HG03066 (cell line): ENCODE measurements around the gene CIPC.

Source experiments
- ATAC-seq: cut with Tn5 transposase; IDR thresholded peaks from one replicate; pipeline ENCODE4 v1.9.1; 2021; ENCODE audit warnings: low read depth; ENCODE audit not compliant: unreplicated experiment

CIPC gene, protein sequence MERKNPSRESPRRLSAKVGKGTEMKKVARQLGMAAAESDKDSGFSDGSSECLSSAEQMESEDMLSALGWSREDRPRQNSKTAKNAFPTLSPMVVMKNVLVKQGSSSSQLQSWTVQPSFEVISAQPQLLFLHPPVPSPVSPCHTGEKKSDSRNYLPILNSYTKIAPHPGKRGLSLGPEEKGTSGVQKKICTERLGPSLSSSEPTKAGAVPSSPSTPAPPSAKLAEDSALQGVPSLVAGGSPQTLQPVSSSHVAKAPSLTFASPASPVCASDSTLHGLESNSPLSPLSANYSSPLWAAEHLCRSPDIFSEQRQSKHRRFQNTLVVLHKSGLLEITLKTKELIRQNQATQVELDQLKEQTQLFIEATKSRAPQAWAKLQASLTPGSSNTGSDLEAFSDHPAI

DNA sequence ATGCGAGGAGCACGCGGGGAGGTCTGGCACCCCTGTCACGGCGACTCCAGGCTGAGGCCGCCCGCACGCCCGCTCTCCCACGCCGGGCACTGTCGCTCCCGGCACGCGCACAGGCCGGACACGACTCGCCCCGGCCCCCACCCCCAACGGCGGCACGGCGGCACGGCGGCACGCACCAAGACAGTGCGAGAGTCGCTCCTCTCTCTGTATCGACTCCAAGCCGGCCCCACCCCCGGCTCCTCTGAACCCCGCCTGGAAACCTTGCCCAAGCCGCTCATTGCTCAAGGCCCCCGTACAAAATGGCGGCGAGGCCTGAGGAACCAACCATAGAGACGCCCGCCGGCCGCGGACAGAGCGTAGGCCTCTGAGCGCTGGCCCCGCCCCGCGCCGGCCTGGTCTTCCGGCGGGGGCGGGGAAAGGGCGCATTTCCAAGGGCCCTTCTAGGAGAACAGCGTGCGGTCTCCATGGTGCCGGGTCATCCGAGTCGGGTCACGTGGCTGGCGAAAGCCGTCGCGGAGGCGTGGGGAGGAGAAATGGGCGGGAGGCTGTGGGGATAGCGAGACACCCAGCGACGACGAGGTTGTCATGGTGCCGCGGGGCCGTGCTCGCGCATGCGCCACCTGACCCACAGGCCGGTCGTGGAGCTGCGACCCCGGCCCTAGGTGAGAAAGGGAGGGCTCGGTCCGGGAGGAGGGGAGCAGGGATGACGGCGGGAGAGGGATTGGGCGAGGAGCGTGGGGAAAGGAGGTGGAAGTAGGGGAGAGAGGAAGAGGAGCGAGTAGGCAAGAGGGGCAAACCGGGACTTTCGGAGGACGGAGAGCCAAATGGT, at the start of gene CIPC:
TSS of gene CIPC (plus strand) at position 559 of the 829 bp plus-strand sequence. CDS start 7,451 bp downstream, outside the sequence.
- peak; percentile 86 for ATAC-seq

DNA sequence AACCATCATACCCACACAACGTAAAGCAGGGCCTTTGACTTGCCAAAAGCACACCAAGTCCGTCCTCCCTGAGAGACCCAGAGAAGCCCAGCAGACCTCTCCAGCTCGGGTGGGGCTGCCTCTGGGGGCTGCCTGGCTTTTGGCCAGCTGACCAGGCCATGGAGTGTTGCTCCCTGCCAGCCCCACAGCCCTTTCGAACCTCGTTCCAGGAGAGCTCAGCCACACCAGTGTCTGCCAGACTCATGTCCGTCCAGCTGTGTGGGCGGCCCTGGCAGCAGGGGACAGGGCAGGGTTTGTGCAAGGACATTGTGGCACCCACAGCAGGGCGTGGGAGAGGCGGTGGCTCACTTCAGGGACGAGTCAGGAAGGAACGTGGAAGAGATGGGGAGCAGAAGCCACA, 46.9 kb upstream of the CIPC start:
- ATAC-seq: no peak

DNA sequence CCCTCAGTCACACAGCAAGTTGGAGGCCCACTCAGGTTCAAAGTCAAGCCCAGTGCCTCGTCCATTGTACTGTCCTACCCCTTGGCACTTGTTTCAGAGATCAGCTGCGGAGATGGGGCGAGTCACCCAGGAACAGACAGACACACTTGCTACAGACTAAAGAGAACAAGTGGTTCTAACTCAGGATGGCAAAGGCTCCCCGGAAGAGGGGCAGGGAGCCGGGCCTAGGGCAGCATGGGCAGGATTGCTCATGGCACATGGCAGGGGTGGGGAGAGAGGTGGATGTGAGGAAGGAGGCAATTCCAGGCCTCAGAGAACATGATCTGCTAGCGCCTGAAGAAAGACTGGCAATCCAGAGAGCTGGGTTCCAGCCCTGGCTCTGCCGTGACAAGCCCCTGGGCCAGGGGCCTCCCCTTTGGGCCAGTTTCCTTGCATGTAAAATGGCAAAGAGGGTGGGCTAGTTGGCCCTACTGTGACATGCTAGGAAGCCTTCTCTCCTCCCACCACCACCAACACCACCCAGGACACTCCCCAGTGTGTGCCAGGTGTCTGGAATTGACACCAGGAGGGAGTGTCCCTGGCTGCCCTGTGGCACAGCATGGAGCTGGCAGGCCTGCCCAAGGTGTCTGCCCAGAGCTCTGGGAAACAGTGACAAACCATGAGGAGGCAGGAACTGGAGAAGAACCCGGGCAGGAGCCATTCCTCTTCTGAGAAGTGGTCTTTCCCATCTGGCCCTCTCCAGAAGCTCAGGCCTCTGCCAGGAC, 45.6 kb upstream of the CIPC start:
- ATAC-seq: no peak

DNA sequence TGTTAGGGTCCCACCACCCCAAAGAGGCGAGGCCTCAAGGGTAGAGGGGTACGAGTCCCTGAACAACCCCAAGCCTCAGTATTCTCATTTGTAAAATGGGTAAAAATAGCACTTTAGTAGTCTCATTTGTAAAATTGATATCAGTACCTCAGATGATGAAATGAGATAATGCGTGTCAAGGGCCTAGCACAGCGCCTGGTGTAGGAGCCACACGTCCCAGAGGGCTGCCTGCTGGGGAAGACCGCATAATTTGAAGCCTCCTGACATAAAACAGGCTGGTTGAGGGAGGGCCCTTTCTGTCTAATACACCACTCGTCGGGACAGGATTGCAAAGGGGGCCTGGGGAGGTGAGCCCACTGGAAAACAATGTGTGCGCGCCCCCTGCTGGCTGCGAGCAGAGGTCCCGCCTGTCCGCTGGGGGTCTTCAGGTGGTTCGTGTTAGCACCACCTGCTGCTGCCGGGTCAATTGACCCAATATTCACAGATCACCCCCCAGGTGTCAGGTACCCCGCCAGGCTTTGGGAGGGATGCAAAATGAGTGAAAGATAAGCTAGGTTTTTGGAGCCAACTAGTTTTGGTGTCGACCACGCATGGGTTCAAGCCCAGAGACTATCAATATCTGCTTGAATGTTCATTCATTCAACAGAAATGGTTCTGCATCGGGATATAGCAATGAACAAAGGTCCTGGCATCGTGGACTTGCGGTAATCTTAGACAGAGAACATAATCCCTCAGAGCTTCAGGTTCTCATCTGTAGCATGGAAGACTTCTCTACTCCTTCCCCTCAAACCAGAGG, 44.8 kb upstream of the CIPC start:
- ATAC-seq: peak; percentile 65

DNA sequence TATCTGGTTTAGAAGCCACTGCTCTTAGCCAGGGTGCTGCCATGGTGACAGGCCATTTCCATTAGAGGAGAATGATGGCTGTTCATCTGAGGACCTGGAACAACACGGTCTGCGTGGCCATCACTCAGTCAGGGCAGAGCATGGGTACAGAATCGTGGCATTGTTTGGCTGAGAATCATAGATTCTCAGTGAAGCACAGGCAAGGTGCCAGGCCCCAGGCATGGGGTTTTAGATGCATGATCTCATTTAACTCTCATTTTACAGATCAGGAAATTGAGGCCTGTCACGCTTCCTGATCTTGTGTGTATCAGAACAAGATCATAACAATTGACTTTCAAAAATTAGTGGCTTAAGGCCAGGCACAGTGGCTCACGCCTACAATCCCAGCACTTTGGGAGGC, 42.8 kb upstream of the CIPC start:
- no peak for ATAC-seq

DNA sequence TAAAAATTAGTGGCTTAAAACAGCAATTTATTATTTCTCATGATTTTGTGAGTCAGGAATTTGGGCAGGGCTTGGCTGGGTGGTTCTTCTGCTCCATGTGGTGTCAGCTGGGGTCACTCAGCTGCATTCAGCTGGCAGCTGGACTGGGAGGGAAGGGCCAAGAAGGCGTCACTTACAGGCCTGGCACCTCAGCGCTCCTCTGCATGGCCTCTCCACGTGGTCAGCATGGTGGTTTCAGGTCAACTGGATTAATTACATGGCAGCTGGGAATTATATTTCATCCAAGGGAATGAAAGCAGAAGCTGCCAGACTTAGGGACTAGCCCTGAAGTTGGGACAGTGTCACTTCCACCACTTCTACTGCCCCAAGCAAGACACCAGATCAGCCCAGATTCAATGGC, 42.1 kb upstream of the CIPC start:
- ATAC-seq: no peak

DNA sequence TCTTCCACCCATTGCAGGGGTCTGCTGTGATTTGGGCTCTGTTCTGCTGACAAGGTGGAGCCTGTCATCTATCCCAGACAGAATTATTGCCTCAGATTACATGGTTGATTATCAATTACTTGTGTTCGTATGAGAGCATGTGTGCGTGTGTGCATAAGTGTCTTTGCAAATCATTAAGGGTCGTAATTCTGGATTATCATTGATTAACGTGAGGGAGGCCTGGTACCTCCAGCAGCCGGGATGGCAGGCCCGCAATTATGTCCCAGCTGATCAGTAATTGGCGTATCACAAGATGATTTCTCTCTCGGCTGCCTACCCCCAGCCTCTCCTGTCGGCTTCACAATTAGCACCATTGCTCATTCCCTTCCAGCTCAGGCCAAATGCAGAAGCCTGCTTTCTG, 39.9 kb upstream of the CIPC start:
- no peak for ATAC-seq

DNA sequence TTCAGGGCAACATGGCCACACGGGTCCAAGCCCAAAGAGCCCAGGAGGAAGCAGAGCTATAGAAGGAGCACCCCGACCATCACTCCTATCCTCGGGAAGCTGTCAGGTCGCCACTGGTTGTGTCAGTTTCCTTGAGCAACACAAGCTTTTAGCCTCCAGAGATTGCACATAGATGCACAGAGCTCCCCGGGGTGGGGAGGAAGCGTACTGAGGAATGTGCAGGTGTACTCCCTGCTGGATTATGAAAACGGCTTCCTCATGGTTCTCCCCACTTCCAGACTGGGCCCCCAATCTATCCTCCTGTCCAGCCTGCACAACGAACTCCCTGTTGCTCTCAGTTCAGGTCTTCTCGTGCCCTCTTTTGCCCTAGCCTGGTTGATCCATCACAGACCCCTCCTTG, 39.3 kb upstream of the CIPC start:
- no peak for ATAC-seq

DNA sequence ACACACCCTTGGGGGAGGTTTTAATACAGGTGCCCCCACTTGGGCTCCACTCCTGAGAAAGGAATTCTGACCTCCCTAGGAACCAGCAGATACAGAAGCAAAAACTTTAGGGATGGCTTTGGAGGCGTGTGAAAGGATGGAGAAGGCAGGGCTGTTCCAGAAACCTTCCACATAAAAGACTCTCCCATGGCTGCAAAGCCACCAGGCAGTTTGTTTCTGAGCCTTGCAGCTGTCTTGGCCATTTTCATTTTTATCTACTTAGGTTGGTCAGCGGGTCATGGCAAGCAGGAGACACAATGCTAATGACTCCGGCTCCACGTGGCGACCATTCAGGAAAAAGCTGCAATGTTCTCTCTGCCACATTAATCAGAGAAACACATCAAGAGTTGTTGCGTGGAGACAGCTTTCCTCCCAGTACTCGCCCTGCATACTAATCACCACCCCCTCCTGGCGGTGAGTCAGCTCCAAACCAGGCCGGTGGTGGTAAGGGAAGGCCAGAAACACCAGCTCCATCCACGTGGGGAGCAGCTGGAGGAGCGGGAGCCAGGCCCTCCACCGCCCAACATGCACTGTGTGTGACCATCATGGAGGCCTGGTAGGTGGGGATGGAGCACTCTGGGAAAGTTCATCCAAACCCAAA, 38.7 kb upstream of the CIPC start:
- no peak for ATAC-seq

DNA sequence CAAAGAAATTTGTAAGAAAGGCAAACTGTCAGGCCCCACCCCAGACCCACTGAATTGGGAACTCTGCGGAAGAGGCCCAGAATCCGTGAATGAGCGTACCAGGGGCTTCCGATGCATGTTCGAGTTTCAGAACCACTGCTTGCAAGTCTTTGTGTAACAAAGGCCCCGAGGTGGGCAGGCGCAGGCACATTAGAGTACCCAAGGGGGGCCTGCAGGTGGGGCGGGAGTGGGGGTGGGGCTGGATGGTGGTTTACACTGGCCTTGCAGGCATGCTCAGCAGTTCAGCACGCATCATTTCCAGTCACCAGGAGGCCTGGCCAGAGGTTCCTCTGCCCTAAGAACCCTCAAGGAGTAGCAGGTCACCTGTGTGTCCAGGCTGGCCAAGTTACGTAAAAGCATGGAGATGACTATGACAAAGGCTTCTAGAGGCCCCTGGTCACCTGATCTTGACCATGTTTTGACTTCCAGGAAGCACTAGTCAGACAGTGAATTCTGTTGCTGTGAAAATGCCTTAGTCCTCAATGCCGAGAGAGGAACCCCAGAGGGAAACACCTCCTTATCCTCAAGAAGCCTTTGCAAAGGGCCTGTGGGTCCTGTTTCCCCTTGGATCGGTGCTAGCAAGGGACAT, 36.3 kb upstream of the CIPC start:
- no peak for ATAC-seq

DNA sequence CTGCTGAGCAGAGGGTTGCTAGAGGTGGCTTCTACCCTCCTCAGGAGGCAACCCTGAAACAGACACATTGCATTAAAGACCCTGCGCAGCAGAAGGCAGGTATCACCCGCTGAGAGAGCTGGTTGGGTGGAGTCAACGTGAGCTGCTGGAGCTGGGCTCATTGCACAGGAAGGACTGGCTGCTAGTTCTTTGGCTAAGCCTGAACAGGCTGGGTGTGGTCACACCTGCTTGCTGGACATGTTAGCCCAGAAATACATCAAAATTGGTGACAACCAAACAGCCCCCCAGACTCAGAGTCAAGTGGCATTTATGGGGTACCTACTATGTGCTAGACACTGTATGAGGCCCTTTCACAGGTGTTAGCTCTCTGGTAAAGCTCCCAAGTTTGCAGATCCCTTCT, 35.8 kb upstream of the CIPC start:
- no peak for ATAC-seq

DNA sequence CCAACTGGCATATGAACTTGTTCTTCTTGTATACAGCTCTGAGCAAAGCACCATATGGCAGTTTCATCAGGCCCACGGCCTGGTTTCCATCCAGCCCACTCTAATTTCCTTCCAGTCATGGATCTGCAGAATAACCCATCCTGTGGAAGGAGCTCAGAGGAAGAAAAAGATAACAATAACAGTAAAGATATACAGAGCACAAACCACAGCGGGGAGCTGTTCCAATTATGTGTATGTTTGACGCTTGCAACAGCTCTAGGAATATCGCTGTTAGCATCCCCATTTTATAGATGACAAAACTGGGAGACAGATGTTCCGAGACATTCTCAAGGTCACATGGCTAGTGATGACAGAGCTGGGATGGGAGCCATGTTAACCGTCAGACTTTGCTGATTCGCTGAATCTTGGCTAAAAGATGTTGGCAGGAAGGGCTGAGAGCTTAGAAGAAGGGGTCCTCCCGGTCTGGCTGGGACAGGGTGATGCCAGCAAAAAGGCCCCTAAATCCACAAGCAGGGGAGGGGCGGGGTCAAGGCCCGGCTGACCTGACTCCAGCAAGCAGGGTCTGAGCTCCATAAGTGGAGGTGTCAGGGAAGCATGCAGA, 34.4 kb upstream of the CIPC start:
- no peak for ATAC-seq

DNA sequence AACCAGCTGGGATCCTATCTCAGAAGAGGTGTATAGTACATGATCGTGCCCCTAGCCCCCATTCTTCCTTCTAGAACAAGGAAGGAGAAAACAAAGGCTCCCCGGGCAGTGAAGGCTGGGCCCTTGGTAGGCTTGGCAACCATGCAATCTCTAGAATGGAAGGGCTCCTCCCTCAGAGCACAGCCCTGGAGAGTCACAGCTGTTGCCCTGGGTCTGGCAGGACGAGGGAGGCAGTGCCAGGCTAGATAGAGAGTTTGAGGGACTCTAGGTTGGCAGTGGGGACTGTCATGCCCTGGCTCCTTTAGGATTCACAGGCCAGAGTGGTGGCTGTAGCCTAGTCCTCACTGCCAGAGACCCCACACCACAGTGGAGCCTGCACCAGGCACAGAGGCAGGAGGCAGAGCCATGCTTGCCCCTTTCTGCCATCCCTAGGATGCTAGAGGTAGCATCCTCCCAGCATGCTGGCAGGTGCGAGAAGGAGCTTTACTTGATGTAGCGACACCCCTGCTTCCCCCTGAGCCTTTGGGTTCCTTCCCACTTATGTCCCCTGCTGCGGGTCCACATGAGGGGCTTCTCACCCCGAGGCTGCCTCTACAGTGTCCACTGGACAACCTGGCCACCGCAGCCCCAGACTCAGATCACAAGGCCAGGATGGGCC, 33.4 kb upstream of the CIPC start:
- ATAC-seq: no peak

DNA sequence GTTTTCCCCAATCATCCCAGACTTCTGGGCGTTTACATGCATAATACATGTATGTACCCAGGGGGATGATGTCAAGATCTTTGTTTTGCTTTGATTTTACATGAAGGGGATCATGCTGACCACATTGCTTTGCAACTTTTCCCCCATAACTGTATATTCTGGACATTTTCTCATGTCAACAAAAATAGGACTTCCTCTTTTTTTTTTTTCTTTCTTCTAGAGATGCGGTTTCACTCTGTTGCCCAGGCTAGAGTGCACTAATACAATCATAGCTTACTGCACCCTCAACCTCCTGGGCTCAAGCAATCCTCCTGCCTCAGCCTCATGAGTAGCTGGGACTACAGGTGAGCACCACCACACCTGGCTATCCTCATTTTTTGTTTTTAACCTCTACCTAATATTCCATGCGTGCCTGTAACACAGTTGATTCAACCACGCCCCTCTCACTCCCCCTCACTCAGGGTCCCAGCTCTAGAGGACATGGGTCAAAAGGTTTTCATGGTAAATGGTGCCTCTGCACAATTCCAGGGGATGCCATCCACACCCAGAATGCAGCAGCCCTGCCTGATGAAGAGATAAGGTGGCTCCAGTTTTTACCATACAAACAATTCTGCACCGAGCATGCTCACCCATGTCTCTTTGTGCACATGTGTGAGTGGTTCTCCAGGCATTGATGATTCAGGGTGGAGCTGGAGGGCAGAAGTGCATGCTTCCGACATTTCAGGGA, 32.0 kb upstream of the CIPC start:
- no peak for ATAC-seq

DNA sequence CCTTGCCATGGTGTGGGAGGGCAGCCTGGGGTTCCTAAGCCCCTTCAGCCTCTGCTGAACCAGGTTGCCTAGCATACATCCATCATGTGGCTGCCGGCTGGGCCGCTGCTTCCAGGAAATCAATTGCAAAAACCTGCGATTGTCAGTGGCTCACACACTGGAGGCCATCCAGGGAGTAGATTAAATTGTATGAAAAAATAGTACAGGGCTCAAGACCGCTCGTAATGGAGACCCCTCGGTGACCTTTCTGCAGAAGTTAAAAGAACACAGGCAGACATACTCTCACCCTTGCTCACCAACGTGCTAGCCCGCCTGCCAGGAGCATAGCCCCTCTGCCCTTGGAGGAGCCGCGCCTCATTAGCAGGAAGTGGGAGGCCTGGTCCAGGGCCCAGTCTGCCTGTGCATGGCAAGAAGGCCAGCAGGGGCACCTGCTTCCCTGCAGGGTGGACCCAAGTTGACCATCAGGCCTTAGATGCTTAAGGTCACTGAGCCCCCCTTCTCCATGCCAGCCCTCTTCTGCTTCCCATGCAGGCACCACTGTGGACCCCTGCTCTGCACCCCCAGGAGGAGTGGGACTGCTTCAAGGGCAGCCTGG, 31.4 kb upstream of the CIPC start:
- no peak for ATAC-seq

DNA sequence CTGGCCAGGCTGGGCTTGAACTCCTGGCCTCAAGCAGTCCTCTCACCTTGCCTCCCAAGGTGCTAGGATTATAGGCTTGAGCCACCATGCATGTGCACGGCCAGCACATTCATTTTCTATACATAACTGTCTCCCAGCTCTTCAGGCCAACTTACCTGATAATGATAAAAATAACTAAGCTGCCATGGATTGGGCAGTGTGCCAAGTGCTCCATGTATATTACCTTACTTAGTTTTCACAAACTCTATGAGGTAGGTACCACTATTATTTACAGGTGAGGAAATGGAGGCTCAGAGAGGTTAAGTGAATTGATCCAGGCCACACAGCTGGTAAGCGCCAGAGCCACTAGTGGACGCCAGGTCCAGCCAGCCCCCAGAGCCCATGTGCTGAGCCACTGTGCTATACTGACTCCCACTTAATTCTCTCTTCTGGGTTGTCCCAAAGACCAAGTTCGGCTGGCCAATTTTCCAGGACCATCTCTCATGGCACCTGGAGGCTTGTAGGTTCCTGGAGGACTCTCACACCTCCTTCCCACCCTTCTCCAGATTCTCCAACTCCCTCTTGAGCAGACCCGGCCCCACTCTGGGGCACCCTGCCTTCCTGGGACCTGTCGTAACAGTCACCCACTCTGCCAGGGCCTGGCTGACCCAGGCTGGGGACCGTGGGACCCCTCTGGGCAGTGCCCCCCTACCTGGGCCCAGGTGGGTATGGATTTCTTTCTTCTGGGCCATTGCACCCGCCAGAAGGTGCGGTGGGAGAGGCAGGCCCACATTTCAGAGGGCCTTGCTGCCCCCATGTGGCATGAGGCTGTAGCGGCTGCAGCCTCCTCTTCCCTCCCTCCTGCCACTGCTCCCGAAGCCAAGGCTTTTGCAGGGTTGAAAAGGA, 30.2 kb upstream of the CIPC start:
- ATAC-seq: no peak
